HG03135 (cell line): Measurements from ENCODE around the gene GPC1.

ENCODE experiments used
- ATAC-seq: cut with Tn5 transposase; IDR thresholded peaks from one replicate; pipeline ENCODE4 v1.9.1; 2021; ENCODE audit warnings: mild to moderate bottlenecking, moderate library complexity; ENCODE audit not compliant: unreplicated experiment

Gene GPC1

GRCh38 chr2:240509667-240510512 lies 74.4 kb downstream of the GPC1 start:
- no peak for ATAC-seq

- ATAC-seq: no peak
Observed at GRCh38 chr2:240510513-240511210, 75.2 kb downstream of the GPC1 start.

- ATAC-seq: no peak
Observed at GRCh38 chr2:240511351-240512108, 76.1 kb downstream of the GPC1 start.

DNA sequence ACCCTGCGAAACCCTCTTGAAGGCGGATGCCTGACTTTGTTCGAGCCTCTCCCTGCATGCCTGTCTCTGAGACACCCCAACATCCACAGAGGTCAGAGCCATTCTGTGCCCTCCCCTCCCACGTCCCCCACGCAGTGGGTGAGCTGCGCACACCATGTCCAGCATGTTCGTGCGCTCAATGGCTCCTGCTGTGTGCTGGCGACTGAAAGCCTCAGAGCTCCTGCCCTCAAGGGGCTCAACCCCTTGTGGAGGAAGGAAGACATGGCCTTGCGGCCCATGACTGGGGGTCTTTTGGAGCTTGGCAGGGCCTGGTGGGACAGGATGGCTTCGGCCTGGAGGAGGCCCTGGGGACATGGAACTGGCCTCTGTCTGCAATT lies 76.6 kb downstream of the GPC1 start:
- ATAC-seq: no peak

GRCh38 chr2:240512666-240513535 lies 77.4 kb downstream of the GPC1 start:
- no peak for ATAC-seq

DNA sequence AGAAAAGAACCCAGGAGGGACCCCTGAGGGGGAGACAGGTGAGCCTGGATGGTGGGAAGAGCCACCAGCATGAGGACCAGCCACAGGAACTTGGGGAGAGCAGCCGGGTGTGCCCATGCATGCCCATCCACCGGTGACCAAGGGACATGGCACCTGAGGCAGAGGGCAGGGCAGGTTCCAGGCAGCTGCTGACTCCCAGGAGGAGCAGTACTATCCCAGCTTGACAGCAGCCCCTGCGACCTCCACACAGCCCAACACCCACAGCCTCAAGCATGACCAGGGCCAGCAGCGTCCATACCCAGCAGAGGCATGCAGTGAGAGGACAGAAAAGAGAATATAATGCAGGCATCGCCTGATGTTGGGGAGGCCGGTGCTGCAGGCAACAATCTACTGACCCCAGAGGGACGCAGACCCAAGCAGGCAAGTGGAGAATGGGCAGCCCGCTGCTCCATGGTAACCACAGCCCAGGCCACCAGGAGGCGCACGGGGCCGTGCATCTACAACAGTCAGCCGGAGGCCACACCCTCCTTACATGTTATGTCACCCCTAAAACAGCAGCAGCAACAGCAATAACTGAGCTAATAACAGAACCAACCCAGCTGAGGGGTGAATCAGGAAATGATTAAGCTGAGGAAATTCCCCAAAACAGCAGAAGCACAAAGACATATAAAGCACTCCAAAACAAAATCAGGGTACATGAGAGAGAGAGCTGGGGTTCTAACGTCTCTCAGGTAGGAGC lies 78.3 kb downstream of the GPC1 start:
- ATAC-seq: peak; percentile 93

DNA sequence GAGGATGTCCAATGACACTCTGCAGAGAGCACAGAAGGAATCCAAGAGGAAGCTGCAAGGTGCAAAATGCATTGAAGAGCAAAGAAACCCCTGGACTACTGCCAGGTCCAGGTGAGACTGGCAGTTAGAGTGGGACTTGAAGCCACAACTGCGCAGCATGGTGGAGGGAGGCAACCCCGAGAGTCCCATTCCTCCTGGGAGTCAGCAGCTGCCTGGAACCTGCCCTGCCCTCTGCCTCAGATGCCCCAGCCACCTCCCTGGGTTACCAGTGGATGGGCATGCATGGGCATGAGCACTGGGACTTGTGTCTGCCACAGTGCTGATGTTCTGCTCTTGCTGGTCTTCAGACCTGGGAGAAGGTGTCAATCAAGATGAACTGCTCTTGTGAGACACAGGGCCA lies 79.2 kb downstream of the GPC1 start:
- no peak for ATAC-seq

DNA sequence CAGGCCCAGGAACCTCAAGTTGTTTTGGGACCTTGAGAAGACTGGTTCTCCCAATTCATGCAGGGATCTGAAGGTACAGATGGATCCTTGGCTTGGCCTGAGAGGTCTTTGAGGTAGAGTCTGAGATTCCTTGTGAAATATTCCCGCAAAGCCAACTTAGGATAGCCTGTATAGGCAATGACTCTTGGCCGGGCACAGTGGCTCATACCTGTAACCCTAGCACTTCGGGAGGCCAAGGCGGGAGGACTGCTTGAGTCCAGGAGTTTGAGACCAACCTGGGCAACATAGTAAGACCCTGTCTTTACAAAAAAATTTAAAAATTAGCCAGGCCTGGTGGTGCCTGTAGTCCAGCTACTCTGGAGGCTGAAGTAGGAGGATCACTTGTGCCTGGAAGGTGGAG lies 81.9 kb downstream of the GPC1 start:
- ATAC-seq: no peak
